Uterus (tissue), 2 donors: ENCODE data around the gene FGF14.

Experiments
- POLR2A ChIP-seq, 2 donors: fragments of 450-650 bp; IDR thresholded peaks; one replicate each; pipeline ENCODE4 v1.6.1; 2016; ENCODE audit warnings: antibody characterized with exemption in 2 of 2, mild to moderate bottlenecking in 1 of 2, moderate library complexity in 1 of 2
- TF ChIP-seq, protein P1 (sequence below), 4 experiments: fragments of 200-600 bp in 2 of 4; fragments of 450-650 bp in 2 of 4; sonication (generic) in 2 of 4; IDR thresholded peaks; one replicate each; pipeline ENCODE4 v1.5.1; 2016 to 2019; ENCODE audit warnings: antibody characterized with exemption in 4 of 4, mild to moderate bottlenecking in 2 of 4, moderate library complexity in 1 of 4

DNA sequence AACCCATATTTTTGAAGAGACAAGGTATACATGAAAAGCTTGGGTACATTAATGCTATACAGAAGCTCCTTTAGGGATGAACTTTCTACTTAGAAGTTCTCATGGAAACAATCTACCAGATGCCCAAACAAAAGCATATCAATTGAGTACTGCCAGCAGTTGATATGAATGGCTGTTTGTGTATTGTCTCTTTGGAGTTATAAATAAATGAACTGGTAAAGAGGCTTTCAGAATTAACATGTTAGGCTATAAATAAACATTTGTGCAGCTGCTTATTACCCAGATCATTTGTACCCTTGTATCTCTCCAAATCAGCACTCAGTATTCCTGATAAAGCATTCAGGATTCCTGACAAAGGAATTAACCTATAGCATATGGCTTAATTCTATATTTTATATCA lies 418.9 kb downstream of the FGF14 start:
- TF ChIP-seq, protein P1, sequence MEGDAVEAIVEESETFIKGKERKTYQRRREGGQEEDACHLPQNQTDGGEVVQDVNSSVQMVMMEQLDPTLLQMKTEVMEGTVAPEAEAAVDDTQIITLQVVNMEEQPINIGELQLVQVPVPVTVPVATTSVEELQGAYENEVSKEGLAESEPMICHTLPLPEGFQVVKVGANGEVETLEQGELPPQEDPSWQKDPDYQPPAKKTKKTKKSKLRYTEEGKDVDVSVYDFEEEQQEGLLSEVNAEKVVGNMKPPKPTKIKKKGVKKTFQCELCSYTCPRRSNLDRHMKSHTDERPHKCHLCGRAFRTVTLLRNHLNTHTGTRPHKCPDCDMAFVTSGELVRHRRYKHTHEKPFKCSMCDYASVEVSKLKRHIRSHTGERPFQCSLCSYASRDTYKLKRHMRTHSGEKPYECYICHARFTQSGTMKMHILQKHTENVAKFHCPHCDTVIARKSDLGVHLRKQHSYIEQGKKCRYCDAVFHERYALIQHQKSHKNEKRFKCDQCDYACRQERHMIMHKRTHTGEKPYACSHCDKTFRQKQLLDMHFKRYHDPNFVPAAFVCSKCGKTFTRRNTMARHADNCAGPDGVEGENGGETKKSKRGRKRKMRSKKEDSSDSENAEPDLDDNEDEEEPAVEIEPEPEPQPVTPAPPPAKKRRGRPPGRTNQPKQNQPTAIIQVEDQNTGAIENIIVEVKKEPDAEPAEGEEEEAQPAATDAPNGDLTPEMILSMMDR (IDR thresholded peaks at IDR 0.05): no peak
- TF ChIP-seq POLR2A (IDR thresholded peaks at IDR 0.05): no peak
